NCI-H2196 (cell line): ENCODE results near the gene TLR5.
"Not testable (repeated sequence)": the region's sequence is repeated elsewhere in the genome, so short reads cannot be mapped to it uniquely, and the experiment has no call there.

ENCODE experiments used
- DNase-seq: peaks from one replicate; lab custom pipeline; 2025; ENCODE audit not compliant: unreplicated experiment; lab: John Stamatoyannopoulos, UW

TLR5 gene

DNA sequence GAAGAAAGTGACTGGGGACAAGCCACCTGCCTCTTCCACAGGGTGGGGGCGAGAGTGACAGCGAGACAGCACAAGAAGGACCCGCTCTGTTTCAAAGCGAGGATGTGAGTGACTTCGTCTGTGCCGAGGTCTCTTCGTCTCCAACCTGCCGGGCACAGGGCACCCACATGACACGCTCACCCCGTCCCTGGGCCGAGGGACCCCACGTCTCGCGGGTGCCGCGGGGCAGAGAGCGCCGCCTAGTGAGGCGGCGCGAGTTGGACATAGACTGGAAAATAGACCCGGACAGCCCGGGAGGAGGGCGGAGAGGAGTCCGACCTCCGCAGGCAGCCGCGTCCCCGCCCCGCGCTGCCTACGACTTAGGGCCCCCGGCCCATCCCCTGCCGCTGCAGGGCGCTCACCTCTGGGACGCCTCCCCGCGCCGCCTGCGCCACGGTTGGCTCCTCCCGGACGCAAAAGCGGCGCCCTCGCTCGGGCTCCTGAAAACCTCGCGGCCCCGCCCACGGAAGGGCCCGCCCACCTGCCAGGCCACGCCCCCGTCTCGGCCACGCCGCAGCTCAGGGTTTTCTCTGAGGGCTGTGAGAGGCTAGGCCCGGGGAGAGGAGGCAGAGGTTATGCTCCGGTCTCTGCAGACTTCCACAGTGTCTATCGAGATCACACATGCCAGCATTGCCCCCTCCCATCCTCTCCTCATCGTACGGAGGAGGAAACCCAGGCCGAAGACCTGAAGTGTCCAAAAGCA lies at the start of gene TLR5:
TSS of gene TLR5 (minus strand) at position 454 of the 742 bp plus-strand sequence. CDS start 30,217 bp downstream, outside the sequence.
- DNase-seq = peak; percentile 73

- DNase-seq = no peak
Observed at GRCh38 chr1:223189903-223190724, 47.1 kb upstream of the TLR5 start.

- no peak for DNase-seq
Observed at GRCh38 chr1:223189525-223189902, 46.5 kb upstream of the TLR5 start.

DNA sequence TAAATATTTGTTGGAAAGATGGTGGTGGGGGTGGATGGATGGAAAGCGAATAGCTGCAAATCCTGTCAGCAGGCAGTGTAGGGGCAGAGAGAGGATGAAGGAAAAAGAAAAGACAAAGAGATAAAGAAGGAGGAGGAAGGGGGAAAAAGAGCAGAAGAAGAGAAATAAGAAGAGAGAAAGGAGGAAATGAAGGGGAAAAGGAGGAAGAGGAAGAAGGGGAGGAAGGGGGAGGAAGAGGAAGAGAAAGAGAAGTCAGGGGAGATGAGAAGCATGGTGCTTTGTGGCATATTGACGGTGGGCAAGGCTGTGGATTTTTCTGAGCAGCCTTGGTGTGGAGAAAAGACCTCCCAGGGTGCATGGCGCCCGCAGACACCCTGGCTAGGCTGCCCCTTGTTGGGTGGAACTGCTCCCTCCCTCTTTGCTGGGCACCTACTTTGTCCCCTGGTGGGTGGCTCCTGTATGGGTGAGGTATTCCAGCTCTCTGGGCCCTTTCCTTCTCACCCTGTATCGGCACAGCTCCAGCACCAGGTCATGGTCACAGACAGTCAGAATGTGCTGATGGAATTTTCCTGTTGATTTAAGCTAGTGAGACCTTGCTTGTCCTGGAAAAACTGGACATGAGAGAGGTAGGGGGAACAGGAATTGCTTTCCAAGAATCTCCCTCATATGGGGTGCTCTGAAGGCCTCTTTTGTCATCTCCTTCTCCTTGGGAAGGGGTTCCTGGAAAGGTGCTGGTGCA lies 45.7 kb upstream of the TLR5 start:
- no peak for DNase-seq

DNA sequence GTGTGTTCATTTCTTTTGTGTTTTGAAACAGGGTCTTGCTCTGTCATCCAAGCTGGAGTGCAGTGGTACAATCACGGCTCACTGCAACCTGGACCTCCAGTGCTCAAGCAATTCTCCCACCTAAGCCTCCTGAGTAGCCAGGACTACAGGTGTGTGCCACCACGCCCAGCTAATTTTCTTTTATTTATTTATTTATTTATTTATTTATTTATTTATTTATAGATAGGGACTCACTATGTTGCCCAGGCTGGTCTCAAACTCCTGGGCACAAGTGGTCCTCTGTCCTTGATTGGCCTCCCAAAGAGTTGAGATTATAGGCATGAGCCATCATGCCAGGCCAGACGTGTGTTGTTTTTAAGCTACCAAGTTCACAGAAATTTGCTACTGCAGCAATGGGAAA lies 43.8 kb upstream of the TLR5 start:
- DNase-seq = no peak

DNA sequence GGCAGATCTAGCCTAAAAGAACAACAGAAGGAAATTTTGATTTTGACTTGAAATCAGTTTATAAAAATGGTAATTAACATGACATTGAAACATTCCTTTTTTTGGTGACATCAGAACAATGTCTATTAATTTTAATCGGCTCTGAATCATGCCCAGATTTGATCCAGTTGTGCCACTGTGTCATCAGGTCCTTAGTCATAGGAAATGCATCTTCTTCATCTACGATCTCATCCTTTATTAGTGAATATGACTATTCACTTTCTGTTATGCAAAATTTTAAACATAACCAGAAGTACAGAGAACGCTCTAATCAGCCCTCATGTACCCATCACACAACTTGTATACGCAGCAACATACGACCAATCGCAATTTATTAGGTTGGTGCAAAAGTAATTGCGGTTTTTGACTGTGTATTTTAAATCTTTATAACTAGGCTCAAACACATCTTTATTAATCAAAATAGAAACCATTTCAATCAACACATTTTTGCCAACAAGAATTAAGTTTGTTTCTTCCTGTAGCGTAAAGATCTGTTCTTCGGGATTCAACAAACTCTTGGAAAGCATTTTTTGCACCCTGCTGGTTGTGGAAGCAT lies 40.3 kb upstream of the TLR5 start:
- DNase-seq = no peak

DNA sequence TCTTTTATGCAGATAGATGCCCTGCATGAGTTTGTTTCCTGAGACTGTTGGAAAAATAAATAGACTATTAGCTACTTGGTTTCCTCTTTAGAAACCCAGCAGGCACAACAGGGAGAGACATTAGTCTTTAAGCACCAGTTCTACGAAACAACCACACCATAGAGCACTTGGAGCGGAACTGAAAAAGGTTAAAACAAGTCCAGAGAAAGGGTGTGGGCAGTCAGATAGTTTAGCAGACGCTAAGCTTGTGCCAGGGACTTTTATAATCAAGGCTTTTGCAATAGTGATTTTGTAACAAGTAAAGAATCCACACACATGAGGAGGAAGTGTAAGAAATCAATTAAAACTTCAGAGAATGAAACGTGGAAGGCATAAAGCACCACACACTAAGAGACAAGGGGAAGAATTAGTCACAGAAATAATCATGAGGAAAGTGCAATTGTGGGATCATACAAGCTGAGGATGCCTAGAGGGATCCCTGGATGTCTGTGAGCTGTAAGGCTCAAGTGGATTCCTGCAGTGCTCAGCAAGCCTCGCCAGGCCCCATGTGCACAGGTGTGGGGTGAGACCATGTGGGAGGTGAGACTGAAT lies 37.8 kb upstream of the TLR5 start:
- DNase-seq = no peak

GRCh38 chr1:223179786-223180185 lies 36.7 kb upstream of the TLR5 start:
- no peak for DNase-seq

DNA sequence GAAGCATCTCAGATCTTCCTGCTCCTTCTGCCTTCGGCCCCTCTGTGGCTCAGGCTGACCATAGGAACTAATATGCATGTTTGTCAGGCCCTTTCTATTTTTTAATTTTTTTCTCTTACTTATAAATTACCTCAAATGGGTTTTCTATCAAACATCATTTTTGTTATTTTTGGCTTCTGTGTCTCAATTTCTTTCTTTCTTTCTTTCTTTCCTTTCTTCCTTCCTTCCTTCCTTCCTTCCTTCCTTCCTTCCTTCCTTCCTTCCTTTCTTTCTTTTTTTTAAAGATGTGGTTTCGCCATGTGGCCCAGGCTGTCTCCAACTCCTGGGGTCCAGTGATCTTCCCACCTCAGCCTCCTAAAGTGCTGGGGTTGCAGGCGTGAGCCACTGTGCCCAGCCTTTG lies 36.2 kb upstream of the TLR5 start:
- DNase-seq = no peak

DNA sequence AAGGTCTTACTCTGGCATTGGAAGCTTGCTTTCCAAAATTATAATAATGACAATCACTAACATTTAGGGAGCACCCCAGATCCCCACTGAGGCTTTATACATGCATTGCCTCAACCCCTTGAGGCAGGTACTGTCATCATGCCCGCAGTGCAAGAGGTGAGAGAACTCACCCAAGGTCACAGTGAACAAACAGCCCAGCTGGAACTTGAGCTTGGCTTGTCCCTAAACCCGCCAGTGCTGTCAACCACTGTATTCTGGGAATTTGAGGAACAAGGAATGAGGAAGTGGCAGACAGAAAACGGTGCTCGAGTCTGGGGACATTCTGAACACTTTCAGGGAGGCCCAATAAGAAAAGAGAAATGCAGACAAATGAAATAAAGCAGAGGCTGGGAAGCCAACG lies 34.6 kb upstream of the TLR5 start:
- DNase-seq = no peak

GRCh38 chr1:223176437-223176836 lies 33.4 kb upstream of the TLR5 start:
- no peak for DNase-seq

GRCh38 chr1:223175633-223176032 lies 32.6 kb upstream of the TLR5 start:
- DNase-seq = no peak

DNA sequence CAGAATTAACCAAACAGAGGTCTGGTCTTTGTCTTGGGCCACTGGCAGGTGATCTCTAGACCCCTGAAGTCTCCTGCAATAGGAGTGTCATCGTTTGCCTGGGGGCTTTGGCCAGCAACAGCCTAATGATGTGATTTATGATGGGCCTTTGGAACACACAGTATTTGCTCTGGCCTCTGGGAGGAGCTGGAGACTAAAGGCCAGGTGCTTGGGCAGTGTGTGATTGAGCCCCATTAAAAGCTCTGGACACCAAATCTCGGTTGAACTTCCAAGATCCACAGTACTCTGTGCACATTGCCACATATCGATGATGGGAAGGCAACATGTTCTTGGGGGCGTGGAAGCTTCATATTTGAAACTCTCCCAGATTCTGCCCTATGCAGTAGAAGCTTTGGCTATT lies 32.0 kb upstream of the TLR5 start:
- no peak for DNase-seq

GRCh38 chr1:223169458-223169857 lies 26.4 kb upstream of the TLR5 start:
- not testable (repeated sequence) for DNase-seq

DNA sequence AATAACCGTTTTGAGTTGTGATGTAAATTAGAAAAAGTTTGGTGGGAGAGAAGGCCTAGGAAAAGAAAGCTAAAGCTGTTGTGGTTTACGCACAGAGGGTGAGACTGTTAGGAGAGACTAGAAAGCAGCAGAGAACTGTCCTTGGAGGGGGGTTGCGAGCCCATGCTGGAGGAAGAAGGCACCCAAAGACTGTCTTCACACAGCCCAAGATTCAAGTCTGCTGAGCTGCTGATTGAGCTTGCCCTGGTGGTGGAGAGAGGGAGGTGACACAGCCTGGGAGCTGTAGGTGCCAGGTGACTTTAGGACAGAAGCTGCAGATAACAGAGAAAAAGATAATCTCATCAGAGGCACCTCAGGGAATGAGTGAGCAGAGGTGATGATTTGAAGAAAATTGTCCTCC lies 18.3 kb upstream of the TLR5 start:
- no peak for DNase-seq

DNA sequence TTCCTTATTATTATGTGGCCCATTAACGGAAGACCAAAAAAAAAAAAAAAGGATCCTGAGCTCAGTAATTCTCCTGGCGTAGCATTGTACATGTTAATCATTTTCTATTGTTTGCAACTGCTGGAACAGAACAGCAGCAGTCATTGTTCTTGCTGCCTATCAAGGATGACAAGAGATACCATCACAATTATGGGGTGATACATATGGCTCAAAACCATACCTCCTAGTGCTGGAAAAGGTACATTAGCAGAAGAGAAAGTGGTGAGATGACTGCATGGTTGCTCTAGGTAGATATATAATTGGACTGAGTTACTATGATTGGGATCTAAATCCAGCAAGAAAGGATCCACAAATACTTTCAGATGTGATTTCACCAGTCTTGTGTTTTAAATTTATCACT lies 13.3 kb upstream of the TLR5 start:
- DNase-seq = no peak

DNA sequence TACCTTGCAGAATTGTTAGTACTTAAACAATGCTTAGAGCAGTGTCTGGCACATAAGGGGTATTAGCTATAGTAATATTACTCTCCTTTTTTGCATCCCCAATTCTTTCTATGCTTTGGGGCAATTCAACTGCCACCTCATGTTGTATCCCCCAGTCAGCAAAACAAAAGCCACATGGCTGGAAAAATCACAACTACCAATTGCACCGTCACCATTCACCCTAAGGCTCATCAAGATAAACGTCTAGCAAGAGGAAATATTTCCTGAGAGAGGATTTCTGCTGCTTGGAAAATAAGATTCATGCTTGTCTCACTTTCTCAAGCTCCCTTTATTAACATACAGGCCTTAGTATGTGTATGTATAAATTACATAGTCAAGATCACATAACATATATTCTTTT lies 12.1 kb upstream of the TLR5 start:
- no peak for DNase-seq

- no peak for DNase-seq
Observed at GRCh38 chr1:223153177-223154119, 10.4 kb upstream of the TLR5 start.

GRCh38 chr1:223152399-223152798 lies 9.4 kb upstream of the TLR5 start:
- no peak for DNase-seq

DNA sequence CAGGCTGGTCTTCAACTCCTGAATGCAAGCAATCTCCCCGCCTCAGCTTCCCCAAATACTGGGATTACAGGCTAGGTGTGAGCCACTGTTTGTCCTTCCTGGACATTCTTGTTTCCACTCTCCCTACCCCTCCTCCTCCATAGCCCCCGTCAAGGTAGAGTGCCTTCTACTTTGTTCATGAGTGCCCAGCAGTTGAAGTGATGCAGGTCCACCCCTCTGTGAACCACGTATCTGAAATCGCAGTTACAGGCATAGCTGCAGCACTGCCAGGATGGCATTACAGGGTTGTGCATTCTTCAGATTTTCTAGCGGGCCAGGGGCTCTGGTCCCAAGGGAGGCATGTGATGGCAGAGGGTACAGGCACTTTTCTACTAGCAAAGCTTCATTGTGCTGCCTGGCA lies 7.4 kb upstream of the TLR5 start:
- no peak for DNase-seq
